Astrocyte (in vitro differentiated cells and primary cell): ENCODE measurements around the gene MYG1. TPM values are rescaled to one million over a fixed set of nuclear protein-coding genes. Genes with fewer than 3 reads are reported as not detected.
A peak's percentile ranks its signal among the peaks of the same experiment; 100 is the strongest.

Source experiments
- DNase-seq: peaks from one replicate; pipeline ENCODE4 v3.0.0-alpha.2; 2010; ENCODE audit warnings: low read depth
- FAIRE-seq: peaks from 2 replicates; lab custom pipeline; 2011; peaks lifted over from hg19 to GRCh38; lab: Jason Lieb, UNC
- H2AFZ ChIP-seq: 2 replicates; pipeline ENCODE4 v1.6.0; 2012; ENCODE audit warnings: low read depth, low read length, inconsistent platforms
- H3K27ac ChIP-seq: 2 replicates; pipeline ENCODE4 v1.5.1; 2011; ENCODE audit warnings: low read depth, low read length, inconsistent platforms
- H3K27me3 ChIP-seq: 2 replicates; pipeline ENCODE4 v1.6.0; 2011; ENCODE audit warnings: low read length, inconsistent platforms; ENCODE audit not compliant: insufficient read depth
- H3K36me3 ChIP-seq: 2 replicates; pipeline ENCODE4 v1.5.1; 2011; ENCODE audit warnings: low read length, inconsistent platforms; ENCODE audit not compliant: insufficient read depth
- H3K4me1 ChIP-seq: 2 replicates; pipeline ENCODE4 v1.5.1; 2011; ENCODE audit warnings: low read length, inconsistent platforms; ENCODE audit not compliant: insufficient read depth
- H3K4me2 ChIP-seq: 2 replicates; pipeline ENCODE4 v1.6.0; 2012; ENCODE audit warnings: low read length, inconsistent platforms
- H3K4me3 ChIP-seq: 2 replicates; pipeline ENCODE4 v1.5.1; 2011; ENCODE audit warnings: low read depth, mild to moderate bottlenecking, low read length, inconsistent platforms; ENCODE audit not compliant: insufficient read depth
- H3K79me2 ChIP-seq: 2 replicates; pipeline ENCODE4 v1.6.0; 2012; ENCODE audit warnings: mild to moderate bottlenecking, low read length, inconsistent platforms; ENCODE audit not compliant: insufficient read depth
- H3K9ac ChIP-seq: 2 replicates; pipeline ENCODE4 v1.6.0; 2012; ENCODE audit warnings: mild to moderate bottlenecking, low read length, inconsistent platforms
- H3K9me3 ChIP-seq: 2 replicates; pipeline ENCODE4 v1.5.1; 2012; ENCODE audit warnings: low read depth, mild to moderate bottlenecking, low read length, inconsistent platforms; ENCODE audit not compliant: insufficient read depth
- H4K20me1 ChIP-seq: 2 replicates; pipeline ENCODE4 v1.6.0; 2012; ENCODE audit warnings: low read length, inconsistent platforms; ENCODE audit not compliant: insufficient read depth
- H3K27ac Mint-ChIP-seq: one replicate; pipeline ENCODE4 v1.8.0; 2021; ENCODE audit warnings: mild to moderate bottlenecking, mixed read lengths; ENCODE audit not compliant: unreplicated experiment
- H3K27me3 Mint-ChIP-seq: one replicate; pipeline ENCODE4 v1.8.0; 2021; ENCODE audit warnings: low read depth, mixed read lengths; ENCODE audit not compliant: unreplicated experiment
- H3K36me3 Mint-ChIP-seq: one replicate; pipeline ENCODE4 v1.8.0; 2021; ENCODE audit warnings: low read depth, mixed read lengths; ENCODE audit not compliant: unreplicated experiment
- H3K4me1 Mint-ChIP-seq: one replicate; pipeline ENCODE4 v1.8.0; 2021; ENCODE audit warnings: low read depth, mixed read lengths; ENCODE audit not compliant: unreplicated experiment
- H3K4me3 Mint-ChIP-seq: one replicate; pipeline ENCODE4 v1.8.0; 2021; ENCODE audit warnings: mild to moderate bottlenecking, moderate library complexity, mixed read lengths; ENCODE audit not compliant: unreplicated experiment
- H3K9me3 Mint-ChIP-seq: one replicate; pipeline ENCODE4 v1.8.0; 2021; ENCODE audit warnings: mild to moderate bottlenecking, mixed read lengths; ENCODE audit not compliant: unreplicated experiment
- CTCF ChIP-seq: IDR thresholded peaks from 2 replicates; pipeline ENCODE4 v1.5.1; 2011; ENCODE audit warnings: low read depth, mild to moderate bottlenecking, inconsistent platforms, low read length, moderate library complexity; ENCODE audit not compliant: insufficient read depth
- EZH2 ChIP-seq: IDR thresholded peaks from 2 replicates; pipeline ENCODE4 v1.6.1; 2012; ENCODE audit warnings: mild to moderate bottlenecking, low read length, inconsistent platforms; ENCODE audit not compliant: insufficient read depth
- total RNA-seq: library from RNA; stranded (reverse); gene quantifications from 2 replicates; pipeline ENCODE4 v1.2.1, GENCODE V29; 2021

MYG1 gene
- total RNA-seq, 1 donor from 2014 or later = 40.9 TPM

- Histone ChIP-seq H3K4me1 (peaks cover 26% of the 10 kb centered on the region), H3K79me2 (no peaks in the 10 kb centered on the region), H3K4me2 (peak overlapping the region; percentile 64), H3K36me3 (peaks cover 5% of the 10 kb centered on the region), H4K20me1 (no peaks in the 10 kb centered on the region), H3K4me3 (no peak overlapping the region), H3K9ac (peak overlapping the region; percentile 33), H2AFZ (no peak overlapping the region), H3K27ac (peak overlapping the region; percentile 69), H3K9me3 (no peaks in the 10 kb centered on the region), H3K27me3 (no peaks in the 10 kb centered on the region)
- DNase-seq (peak; percentile 12), FAIRE-seq (no peak)
- Mint-ChIP-seq H3K4me3 (no peak overlapping the region), H3K4me1 (peaks cover 1% of the 10 kb centered on the region), H3K27me3 (peaks cover 3% of the 10 kb centered on the region), H3K27ac (no peak overlapping the region), H3K36me3 (peaks cover 4% of the 10 kb centered on the region), H3K9me3 (no peaks in the 10 kb centered on the region)
- TF ChIP-seq EZH2 (no peak), CTCF (no peak)
Observed at GRCh38 chr12:53289891-53290290, 9.6 kb upstream of the MYG1 start.

- H3K27me3 Mint-ChIP-seq = peaks cover 3% of the 10 kb centered on the region
- H3K4me3 Mint-ChIP-seq = no peak overlapping the region
- Histone ChIP-seq H3K4me1 (peaks cover 29% of the 10 kb centered on the region), H3K4me2 (peak overlapping the region; percentile 64), H4K20me1 (no peaks in the 10 kb centered on the region), H3K27ac (peak overlapping the region; percentile 69), H3K9ac (peak overlapping the region; percentile 32), H3K9me3 (no peaks in the 10 kb centered on the region), H3K27me3 (no peaks in the 10 kb centered on the region), H3K79me2 (peaks cover 4% of the 10 kb centered on the region), H3K4me3 (no peak overlapping the region), H3K36me3 (peaks cover 5% of the 10 kb centered on the region), H2AFZ (peak overlapping the region; percentile 54)
- no peak for TF ChIP-seq CTCF
- TF ChIP-seq EZH2 = no peak
- DNase-seq (peak; percentile 43), FAIRE-seq (no peak)
- H3K9me3 Mint-ChIP-seq = no peaks in the 10 kb centered on the region
- H3K4me1 Mint-ChIP-seq = peaks cover 5% of the 10 kb centered on the region
- H3K36me3 Mint-ChIP-seq = peaks cover 4% of the 10 kb centered on the region
- no peak overlapping the region for H3K27ac Mint-ChIP-seq
Observed at GRCh38 chr12:53290661-53291060, 8.8 kb upstream of the MYG1 start.

GRCh38 chr12:53292426-53292825 lies 7.1 kb upstream of the MYG1 start:
- Histone ChIP-seq H3K79me2 (peaks cover 22% of the 10 kb centered on the region), H2AFZ (no peak overlapping the region), H4K20me1 (no peaks in the 10 kb centered on the region), H3K4me3 (no peak overlapping the region), H3K9ac (no peak overlapping the region), H3K9me3 (no peaks in the 10 kb centered on the region), H3K4me1 (peaks cover 38% of the 10 kb centered on the region), H3K4me2 (no peak overlapping the region), H3K27ac (no peak overlapping the region), H3K27me3 (no peaks in the 10 kb centered on the region), H3K36me3 (peaks cover 6% of the 10 kb centered on the region)
- Mint-ChIP-seq H3K27ac (no peak overlapping the region), H3K9me3 (no peaks in the 10 kb centered on the region), H3K4me3 (no peak overlapping the region), H3K27me3 (peaks cover 3% of the 10 kb centered on the region), H3K36me3 (peaks cover 6% of the 10 kb centered on the region), H3K4me1 (peaks cover 14% of the 10 kb centered on the region)
- DNase-seq (no peak), FAIRE-seq (no peak)
- TF ChIP-seq EZH2 (no peak), CTCF (no peak)
